Activated CD8-positive, alpha-beta memory T cell treated with anti-CD3 and anti-CD28 coated beads, Interleukin-2, amount 50 U/mL, for 24 hours (primary cell): ENCODE data around the gene XRRA1.
"Not testable (repeated sequence)": the region's sequence is repeated elsewhere in the genome, so short reads cannot be mapped to it uniquely, and the experiment has no call there.

ENCODE experiments used
- DNase-seq: peaks from one replicate; pipeline ENCODE4 v3.0.0-alpha.2; 2020; ENCODE audit errors: extremely low read depth

XRRA1 gene

DNA sequence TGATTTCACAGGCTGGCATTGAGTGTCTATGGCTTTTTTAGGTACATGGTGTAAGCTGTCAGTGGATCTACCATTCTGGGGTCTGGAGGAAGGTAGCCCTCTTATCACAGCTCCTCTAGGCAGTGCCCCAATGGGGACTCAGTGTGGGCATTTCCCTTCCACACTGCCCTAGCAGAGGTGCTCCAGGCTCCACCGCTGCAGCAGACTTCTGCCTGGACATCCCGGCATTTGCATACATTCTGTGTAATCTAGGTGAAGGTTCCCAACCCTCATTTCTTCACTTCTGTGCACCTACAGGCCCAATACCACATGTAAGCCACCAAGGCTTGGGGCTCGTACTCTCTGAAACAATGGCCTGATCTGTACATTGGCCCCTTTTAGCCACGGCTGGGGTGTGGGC is 122.0 kb downstream of the XRRA1 start:
- no peak for DNase-seq

DNA sequence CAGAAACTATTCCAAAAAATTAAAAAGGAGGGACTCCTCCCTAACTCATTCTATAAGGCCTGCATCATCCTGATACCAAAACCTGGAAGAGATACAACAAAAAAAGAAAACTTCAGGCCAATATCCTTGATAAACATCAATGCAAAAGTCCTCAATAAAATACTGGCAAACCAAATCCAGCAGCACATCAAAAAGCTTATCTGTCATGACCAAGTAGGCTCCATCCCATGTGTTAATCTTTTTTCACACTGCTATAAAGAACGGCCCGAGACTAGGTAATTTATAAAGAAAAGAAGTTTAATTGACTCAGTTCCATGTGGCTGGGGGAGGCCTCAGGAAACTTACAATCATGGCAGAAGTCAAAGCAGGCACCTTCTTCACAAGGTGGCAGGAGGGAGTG is 123.3 kb downstream of the XRRA1 start:
- DNase-seq = not testable (repeated sequence)

DNA sequence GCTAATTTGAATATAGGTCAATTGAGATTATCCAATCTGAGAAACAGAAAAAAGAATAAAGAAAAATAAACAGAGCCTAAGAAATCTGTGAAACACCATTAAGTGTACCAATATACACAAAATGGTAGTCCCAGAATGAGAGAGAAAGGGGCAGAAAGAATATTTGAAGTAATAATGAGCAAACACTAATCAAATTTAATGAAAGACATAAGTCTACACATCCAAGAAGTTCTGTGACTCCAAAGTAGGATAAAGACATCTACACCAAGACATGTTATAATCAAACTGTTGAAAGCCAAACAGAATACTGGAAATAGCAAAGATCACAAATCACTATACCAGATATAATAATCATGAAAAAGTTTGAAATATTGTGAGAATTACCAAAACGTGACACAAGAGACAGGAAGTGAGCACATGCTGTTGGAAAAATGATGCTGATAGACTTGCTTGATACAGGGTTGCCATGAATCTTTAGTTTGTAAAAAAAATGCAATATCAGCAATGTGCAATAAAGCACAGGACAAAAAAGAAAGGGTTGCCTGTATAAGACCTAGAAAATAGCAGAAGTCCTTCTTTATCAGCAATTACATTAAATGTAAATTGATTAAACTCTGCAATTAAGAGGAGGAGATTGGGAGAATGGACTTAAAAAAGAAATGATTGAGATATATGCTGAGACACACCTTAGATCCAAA is 124.5 kb downstream of the XRRA1 start:
- DNase-seq = no peak

GRCh38 chr11:74822170-74822569 is 126.7 kb downstream of the XRRA1 start:
- DNase-seq = no peak

- no peak for DNase-seq
These were observed 128.1 kb downstream of the XRRA1 start for GRCh38 chr11:74820763-74821162.

DNA sequence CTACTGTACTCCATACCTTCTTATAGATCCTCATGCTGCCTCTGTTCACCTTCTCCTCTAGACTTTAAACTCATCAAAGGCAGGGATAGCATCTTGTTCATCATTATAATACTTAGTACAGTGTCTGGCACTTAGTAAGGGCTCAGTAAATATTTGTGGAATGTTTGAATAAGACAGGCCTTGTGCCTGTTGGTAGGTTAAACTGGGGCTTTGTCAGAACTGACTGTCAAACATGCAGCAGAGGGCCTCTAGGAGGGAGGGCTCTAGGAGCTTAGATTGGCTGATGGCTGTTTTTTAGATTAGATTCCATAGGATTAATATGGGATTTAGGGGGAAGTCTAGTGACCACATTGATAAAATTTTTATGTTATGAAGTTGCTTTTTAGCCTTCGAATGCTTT is 129.5 kb downstream of the XRRA1 start:
- DNase-seq = no peak

- no peak for DNase-seq
These were observed 130.5 kb downstream of the XRRA1 start for GRCh38 chr11:74818283-74818946.

DNA sequence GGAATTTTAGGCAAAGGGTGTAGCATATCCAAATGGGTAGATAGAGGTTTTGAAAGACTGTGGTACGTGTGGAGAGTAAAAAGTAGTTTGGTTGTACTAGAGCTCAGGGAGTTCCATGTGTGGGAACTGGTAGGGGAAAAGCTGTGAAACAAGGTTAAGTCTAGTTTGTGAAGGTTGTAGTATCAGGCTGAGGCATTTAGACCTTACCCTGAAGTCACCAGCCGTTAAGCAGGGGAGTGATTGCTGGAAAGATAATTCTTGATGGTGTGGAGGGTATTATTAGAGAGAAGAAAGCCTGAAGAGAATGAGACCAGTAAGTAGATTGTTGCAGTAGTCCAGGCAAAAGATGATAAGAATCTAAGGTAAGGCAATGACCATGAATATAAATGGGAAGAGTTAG is 132.2 kb downstream of the XRRA1 start:
- no peak for DNase-seq

- DNase-seq = no peak
These were observed 132.9 kb downstream of the XRRA1 start for GRCh38 chr11:74815966-74816365.

DNA sequence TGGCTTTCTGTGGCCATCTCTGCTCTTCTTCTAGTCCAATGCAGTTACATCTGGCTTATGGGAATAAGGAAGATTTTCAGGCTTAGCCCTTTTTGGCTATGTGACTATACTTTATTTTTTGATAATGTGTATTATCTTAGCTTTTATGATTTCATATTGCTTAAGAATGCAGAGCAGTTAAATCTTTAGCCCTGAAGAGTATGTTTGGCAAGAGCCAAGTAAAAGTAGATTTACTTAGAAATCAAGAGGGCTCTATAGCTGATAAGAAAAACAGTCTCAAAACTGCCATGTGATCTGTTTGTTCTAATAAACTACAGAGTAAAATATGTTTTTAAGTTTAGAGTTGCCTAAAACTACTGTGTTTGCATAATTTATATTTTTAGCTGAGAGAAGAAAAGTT is 139.1 kb downstream of the XRRA1 start:
- no peak for DNase-seq

- no peak for DNase-seq
These were observed 142.6 kb downstream of the XRRA1 start for GRCh38 chr11:74806267-74806666.

DNA sequence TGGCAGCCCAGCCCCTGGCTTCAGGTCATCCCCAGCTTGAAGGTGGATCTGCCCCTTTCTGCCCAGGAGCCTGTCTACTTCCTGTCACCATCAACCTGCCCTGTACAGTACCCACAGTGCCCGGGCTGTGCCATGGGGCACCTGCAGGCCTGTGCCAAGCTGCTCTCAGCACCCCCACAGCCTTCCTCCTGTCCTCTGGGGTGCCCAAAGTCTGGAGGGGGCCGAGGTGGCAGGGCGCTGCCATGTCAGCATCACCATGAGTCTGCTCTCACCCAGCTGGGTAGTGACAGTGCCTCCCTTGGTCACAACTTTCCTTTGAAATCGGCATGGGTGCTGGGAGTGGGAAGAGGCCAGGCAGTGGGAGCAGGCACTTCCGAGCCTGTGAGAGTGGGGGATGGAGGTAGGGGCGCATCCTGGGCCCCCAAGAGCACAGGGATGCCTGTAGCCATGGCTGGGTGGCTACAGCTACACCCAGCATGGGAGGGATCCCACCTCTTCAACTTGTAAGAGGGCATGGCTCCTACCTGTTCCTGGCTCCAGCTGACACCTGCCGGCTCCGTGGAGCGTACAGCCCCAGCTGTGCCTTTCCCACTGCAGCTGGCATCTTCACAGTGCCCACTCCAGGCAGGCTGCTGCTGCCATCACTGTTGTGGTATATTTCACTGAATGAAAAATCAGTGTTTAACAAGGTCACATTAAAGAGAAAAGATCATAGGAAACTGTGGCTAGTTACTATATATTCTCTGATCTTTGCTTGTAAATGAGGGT is 157.4 kb downstream of the XRRA1 start:
- no peak for DNase-seq
